NB4 (cell line): ENCODE results near the gene VGLL2.

ENCODE experiments used
- DNase-seq: peaks from one replicate; pipeline ENCODE4 v3.0.0; 2010; ENCODE audit warnings: low read depth
- H3K4me3 ChIP-seq: one replicate; pipeline ENCODE4 v1.5.1; 2011; ENCODE audit warnings: mild to moderate bottlenecking, low read depth, low read length, moderate library complexity
- MAX ChIP-seq: IDR thresholded peaks from 2 replicates; pipeline ENCODE4 v1.6.1; 2011; ENCODE audit warnings: low read depth, low read length
- MYC ChIP-seq: IDR thresholded peaks from 2 replicates; pipeline ENCODE4 v1.6.1; 2011; ENCODE audit warnings: low read depth, low read length
- POLR2A ChIP-seq: IDR thresholded peaks from 2 replicates; pipeline ENCODE4 v1.6.1; 2011; ENCODE audit warnings: mild to moderate bottlenecking; ENCODE audit not compliant: insufficient read length; ENCODE audit errors: extremely low read depth
- TF ChIP-seq, protein P1 (sequence below): IDR thresholded peaks from one replicate; pipeline ENCODE4 v1.5.1; 2012; ENCODE audit warnings: low read depth, low read length

Gene VGLL2

DNA sequence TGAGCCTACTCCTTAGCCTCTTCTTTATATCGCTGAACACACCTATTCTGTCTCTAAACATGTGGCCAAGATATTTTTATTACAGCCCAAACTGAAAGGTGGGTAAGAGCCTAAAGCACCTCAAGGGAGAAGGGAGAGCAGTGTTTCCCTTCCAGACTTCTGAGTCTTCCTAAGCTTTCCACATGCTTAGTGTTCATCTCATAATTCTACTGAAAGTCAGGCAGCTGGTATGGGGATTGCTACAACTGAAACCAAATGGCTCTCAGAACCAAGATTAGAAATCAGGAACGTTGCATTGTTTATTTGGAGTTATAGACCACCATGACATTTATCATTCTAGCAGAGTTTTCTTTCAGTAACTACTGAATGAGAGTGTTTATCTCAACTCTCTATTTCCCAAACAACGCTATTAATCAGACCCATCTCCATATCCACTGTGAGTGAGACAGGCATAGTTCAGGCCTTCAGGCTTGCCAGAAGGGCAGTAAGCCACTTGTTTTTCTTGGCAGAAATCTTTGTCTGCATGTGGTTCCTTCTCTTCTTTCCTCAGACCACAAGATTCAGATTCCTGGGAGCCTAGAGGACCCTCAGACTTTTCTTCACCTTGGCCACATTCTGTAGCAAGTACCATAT lies 22.8 kb downstream of the VGLL2 start:
- no peak overlapping the region for H3K4me3 ChIP-seq
- no peak for TF ChIP-seq MAX
- TF ChIP-seq, protein P1, sequence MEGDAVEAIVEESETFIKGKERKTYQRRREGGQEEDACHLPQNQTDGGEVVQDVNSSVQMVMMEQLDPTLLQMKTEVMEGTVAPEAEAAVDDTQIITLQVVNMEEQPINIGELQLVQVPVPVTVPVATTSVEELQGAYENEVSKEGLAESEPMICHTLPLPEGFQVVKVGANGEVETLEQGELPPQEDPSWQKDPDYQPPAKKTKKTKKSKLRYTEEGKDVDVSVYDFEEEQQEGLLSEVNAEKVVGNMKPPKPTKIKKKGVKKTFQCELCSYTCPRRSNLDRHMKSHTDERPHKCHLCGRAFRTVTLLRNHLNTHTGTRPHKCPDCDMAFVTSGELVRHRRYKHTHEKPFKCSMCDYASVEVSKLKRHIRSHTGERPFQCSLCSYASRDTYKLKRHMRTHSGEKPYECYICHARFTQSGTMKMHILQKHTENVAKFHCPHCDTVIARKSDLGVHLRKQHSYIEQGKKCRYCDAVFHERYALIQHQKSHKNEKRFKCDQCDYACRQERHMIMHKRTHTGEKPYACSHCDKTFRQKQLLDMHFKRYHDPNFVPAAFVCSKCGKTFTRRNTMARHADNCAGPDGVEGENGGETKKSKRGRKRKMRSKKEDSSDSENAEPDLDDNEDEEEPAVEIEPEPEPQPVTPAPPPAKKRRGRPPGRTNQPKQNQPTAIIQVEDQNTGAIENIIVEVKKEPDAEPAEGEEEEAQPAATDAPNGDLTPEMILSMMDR, result no peak
- TF ChIP-seq POLR2A, result no peak
- TF ChIP-seq MYC, result no peak
- DNase-seq, result no peak

GRCh38 chr6:117290173-117290846 lies 25.0 kb downstream of the VGLL2 start:
- TF ChIP-seq MYC (no peak), MAX (no peak)
- H3K4me3 ChIP-seq, result no peak overlapping the region
- no peak for DNase-seq

GRCh38 chr6:117298941-117299340 lies 33.6 kb downstream of the VGLL2 start:
- DNase-seq, result no peak
- no peak overlapping the region for H3K4me3 ChIP-seq
- TF ChIP-seq, protein P1, result no peak
- no peak for TF ChIP-seq POLR2A
- TF ChIP-seq MAX, result no peak
- no peak for TF ChIP-seq MYC

GRCh38 chr6:117303323-117303722 lies 38.0 kb downstream of the VGLL2 start:
- no peak for DNase-seq
- TF ChIP-seq MAX (no peak), POLR2A (no peak), MYC (no peak)
- TF ChIP-seq, protein P1, result no peak
- H3K4me3 ChIP-seq, result no peak overlapping the region

- no peak overlapping the region for H3K4me3 ChIP-seq
- no peak for DNase-seq
- TF ChIP-seq, protein P1, result no peak
- no peak for TF ChIP-seq MAX
- TF ChIP-seq POLR2A, result no peak
- TF ChIP-seq MYC, result no peak
Measured at GRCh38 chr6:117304446-117304845, 39.1 kb downstream of the VGLL2 start.

- TF ChIP-seq POLR2A (no peak), MAX (no peak), MYC (no peak)
- TF ChIP-seq, protein P1, result no peak
- no peak for DNase-seq
- H3K4me3 ChIP-seq, result no peak overlapping the region
Measured at GRCh38 chr6:117306227-117306790, 41.0 kb downstream of the VGLL2 start.
